C4-2B (cell line): ENCODE results near the gene FAM89A.
"Not testable (repeated sequence)": the region's sequence is repeated elsewhere in the genome, so short reads cannot be mapped to it uniquely, and the experiment has no call there.

Experiments used
- CTCF ChIP-seq: fragments of 450-650 bp; conservative IDR thresholded peaks from 2 replicates; pipeline ENCODE4 v1.5.1; 2017; ENCODE audit warnings: mild to moderate bottlenecking
- ZFX ChIP-seq: fragments of 450-650 bp; IDR thresholded peaks from 2 replicates; pipeline ENCODE4 v1.6.1; 2017

GRCh38 chr1:230984622-230985515, 55.2 kb downstream of the FAM89A start:
- not testable (repeated sequence) for TF ChIP-seq CTCF, ZFX
